ENCODE measurements around the gene CTNND2.

CTNND2 gene

DNA sequence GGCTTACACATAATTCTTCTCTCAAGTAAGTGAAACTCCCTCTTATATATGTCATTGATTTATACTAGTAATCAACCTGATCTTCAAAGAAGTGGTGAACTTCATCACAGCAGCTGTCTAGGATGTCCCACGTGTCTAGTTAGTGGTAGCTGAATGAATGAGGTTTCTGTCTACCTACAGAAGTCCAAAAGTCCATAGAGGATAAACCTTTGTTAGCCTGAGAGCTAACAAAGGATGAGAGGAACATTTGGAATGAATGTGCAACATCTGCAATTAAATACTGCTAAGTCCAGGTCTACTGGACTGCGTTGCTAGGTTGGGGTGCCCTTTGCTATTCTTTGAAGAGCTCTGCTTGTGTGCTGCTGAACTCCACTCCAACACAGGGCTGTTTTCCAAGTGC is 929.4 kb downstream of the CTNND2 start:
- H3K9ac ChIP-seq (ENCODE audit: low read length): no peak overlapping the region
- H3K4me3 ChIP-seq (ENCODE audit: low read length): no peak overlapping the region
- H3K9me3 ChIP-seq (ENCODE audit: control insufficient read depth, low read length): no peaks in the 10 kb centered on the region
- H3K4me1 ChIP-seq (ENCODE audit: control insufficient read depth, insufficient read depth, low read length): no peaks in the 10 kb centered on the region
- peaks cover 2% of the 10 kb centered on the region for H3K27me3 ChIP-seq (replicated peaks; ENCODE audit: control insufficient read depth, insufficient read depth, low read length)
- DNase-seq (ENCODE audit: low read depth): no peak
- no peaks in the 10 kb centered on the region for H3K36me3 ChIP-seq (ENCODE audit: control insufficient read depth, insufficient read depth, low read length, severe bottlenecking)

GRCh38 chr5:10973316-10973715 is 930.9 kb downstream of the CTNND2 start:
- Histone ChIP-seq H3K9ac (ENCODE audit: low read length) (no peak overlapping the region), H3K9me3 (ENCODE audit: control insufficient read depth, low read length) (no peaks in the 10 kb centered on the region), H3K4me3 (ENCODE audit: low read length) (no peak overlapping the region), H3K36me3 (ENCODE audit: control insufficient read depth, insufficient read depth, low read length, severe bottlenecking) (no peaks in the 10 kb centered on the region), H3K4me1 (ENCODE audit: control insufficient read depth, insufficient read depth, low read length) (no peaks in the 10 kb centered on the region), H3K27me3 (replicated peaks; ENCODE audit: control insufficient read depth, insufficient read depth, low read length) (peaks cover 2% of the 10 kb centered on the region)
- no peak for DNase-seq (ENCODE audit: low read depth)

GRCh38 chr5:10969684-10970180 is 934.5 kb downstream of the CTNND2 start:
- H3K4me3 ChIP-seq (ENCODE audit: low read length): no peak overlapping the region

GRCh38 chr5:10964806-10965205 is 939.4 kb downstream of the CTNND2 start:
- H3K9ac ChIP-seq (ENCODE audit: low read length): no peak overlapping the region
- H3K36me3 ChIP-seq (ENCODE audit: control insufficient read depth, insufficient read depth, low read length, severe bottlenecking): no peaks in the 10 kb centered on the region
- H3K4me1 ChIP-seq (ENCODE audit: control insufficient read depth, insufficient read depth, low read length): no peaks in the 10 kb centered on the region
- no peaks in the 10 kb centered on the region for H3K27me3 ChIP-seq (replicated peaks; ENCODE audit: control insufficient read depth, insufficient read depth, low read length)
- no peaks in the 10 kb centered on the region for H3K9me3 ChIP-seq (ENCODE audit: control insufficient read depth, low read length)
- no peak overlapping the region for H3K4me3 ChIP-seq (ENCODE audit: low read length)
- no peak for DNase-seq (ENCODE audit: low read depth)

More at GRCh38 chr5:10969684-10970180, 934.5 kb downstream of the CTNND2 start:
- Histone ChIP-seq H3K36me3 (ENCODE audit: control insufficient read depth, insufficient read depth, low read length, severe bottlenecking) (no peaks in the 10 kb centered on the region), H3K9ac (ENCODE audit: low read length) (no peak overlapping the region), H3K27me3 (replicated peaks; ENCODE audit: control insufficient read depth, insufficient read depth, low read length) (peaks cover 2% of the 10 kb centered on the region), H3K9me3 (ENCODE audit: control insufficient read depth, low read length) (no peaks in the 10 kb centered on the region), H3K4me1 (ENCODE audit: control insufficient read depth, insufficient read depth, low read length) (no peaks in the 10 kb centered on the region)
- no peak for DNase-seq (ENCODE audit: low read depth)

DNA sequence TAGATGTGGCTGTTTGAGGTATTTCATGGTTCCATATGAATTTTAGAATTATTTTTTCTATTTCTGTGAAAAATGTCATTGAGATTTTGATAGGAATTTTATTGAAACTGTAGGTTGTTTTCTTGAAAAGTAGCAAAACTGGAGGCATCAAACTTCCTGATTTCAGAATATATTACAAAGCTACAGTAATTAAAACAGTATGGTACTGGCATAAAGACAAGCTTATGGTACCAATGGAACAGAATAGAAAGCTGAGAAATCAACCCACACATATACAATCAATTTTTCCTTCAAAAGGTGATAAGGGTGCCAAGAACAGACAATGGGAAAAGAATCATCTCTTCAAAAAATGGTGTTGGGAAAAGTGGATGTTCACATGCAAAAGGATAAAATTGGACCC is 945.5 kb downstream of the CTNND2 start:
- Histone ChIP-seq H3K4me1 (ENCODE audit: control insufficient read depth, insufficient read depth, low read length) (no peaks in the 10 kb centered on the region), H3K36me3 (ENCODE audit: control insufficient read depth, insufficient read depth, low read length, severe bottlenecking) (no peaks in the 10 kb centered on the region), H3K4me3 (ENCODE audit: low read length) (no peak overlapping the region), H3K9me3 (ENCODE audit: control insufficient read depth, low read length) (peaks cover 13% of the 10 kb centered on the region), H3K27me3 (replicated peaks; ENCODE audit: control insufficient read depth, insufficient read depth, low read length) (no peaks in the 10 kb centered on the region), H3K9ac (ENCODE audit: low read length) (no peak overlapping the region)
- no peak for DNase-seq (ENCODE audit: low read depth)

DNA sequence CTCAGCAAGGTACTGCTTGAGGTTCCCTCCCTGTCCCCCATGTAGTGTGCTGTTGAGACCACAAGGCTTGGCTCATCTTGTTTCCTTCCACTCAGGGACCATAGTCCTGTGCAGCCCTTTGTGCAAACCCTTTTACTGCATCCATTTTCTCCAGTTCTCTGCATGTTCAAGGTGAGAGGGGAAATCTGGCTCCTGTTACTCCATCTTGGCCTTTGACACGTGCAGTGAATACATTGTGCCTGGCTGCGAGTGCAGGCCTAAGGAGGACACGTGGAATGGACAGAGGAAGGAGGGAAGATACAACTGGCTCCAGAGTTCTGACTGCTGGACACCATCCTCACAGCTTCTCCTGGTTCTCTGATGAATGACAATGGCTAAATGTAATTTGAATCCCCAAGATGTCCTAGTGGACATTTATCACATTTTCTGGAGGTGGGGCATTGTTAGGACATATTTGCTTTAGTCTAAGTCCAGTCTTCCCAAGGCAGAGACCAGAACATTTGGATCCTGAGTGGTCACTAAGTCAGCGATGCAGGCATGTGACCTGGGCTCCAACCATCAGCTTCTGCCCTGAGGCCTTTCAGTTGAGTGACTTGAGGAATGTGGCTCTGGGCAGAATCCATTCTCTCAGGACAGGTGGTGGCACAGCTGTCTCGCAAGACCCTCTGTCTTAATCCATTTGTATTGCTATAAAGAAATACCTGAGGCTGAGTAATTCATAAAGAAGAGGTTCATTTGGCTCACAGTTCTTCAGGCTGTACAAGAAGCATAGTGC is 954.2 kb downstream of the CTNND2 start:
- H3K27me3 ChIP-seq (replicated peaks; ENCODE audit: control insufficient read depth, insufficient read depth, low read length): peaks cover 6% of the 10 kb centered on the region
- H3K36me3 ChIP-seq (ENCODE audit: control insufficient read depth, insufficient read depth, low read length, severe bottlenecking): no peaks in the 10 kb centered on the region
- H3K4me1 ChIP-seq (ENCODE audit: control insufficient read depth, insufficient read depth, low read length): no peaks in the 10 kb centered on the region
- no peak overlapping the region for H3K9ac ChIP-seq (ENCODE audit: low read length)
- DNase-seq (ENCODE audit: low read depth): no peak
- peaks cover 5% of the 10 kb centered on the region for H3K9me3 ChIP-seq (ENCODE audit: control insufficient read depth, low read length)
- H3K4me3 ChIP-seq (ENCODE audit: low read length): no peak overlapping the region

DNA sequence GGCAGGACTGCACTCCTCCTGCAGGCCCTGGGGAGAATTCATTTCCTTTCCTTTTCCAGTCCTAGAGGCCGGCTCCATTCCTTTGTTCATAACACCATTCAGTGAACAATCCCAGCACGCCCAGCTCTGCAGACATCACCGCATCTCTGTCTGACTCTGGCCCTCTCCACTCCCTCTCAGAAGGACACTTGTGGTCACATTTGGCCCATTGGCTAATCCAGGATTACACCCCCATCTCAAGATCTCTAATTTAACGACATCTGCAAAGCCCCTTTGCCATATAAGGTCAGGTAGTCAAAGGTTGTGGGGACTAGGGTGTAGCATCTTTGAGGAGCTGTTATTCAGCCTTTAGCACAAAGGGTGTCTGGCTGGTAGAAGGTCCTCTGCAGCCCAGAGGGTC is 958.2 kb downstream of the CTNND2 start:
- H3K27me3 ChIP-seq (replicated peaks; ENCODE audit: control insufficient read depth, insufficient read depth, low read length): peaks cover 5% of the 10 kb centered on the region
- peaks cover 5% of the 10 kb centered on the region for H3K9me3 ChIP-seq (ENCODE audit: control insufficient read depth, low read length)
- DNase-seq (ENCODE audit: low read depth): no peak
- no peak overlapping the region for H3K4me3 ChIP-seq (ENCODE audit: low read length)
- H3K36me3 ChIP-seq (ENCODE audit: control insufficient read depth, insufficient read depth, low read length, severe bottlenecking): no peaks in the 10 kb centered on the region
- no peak overlapping the region for H3K9ac ChIP-seq (ENCODE audit: low read length)
- no peaks in the 10 kb centered on the region for H3K4me1 ChIP-seq (ENCODE audit: control insufficient read depth, insufficient read depth, low read length)

- H3K9me3 ChIP-seq (ENCODE audit: control insufficient read depth, low read length): no peaks in the 10 kb centered on the region
- H3K4me3 ChIP-seq (ENCODE audit: low read length): no peak overlapping the region
- H3K36me3 ChIP-seq (ENCODE audit: control insufficient read depth, insufficient read depth, low read length, severe bottlenecking): no peaks in the 10 kb centered on the region
- no peaks in the 10 kb centered on the region for H3K27me3 ChIP-seq (replicated peaks; ENCODE audit: control insufficient read depth, insufficient read depth, low read length)
- no peak for DNase-seq (ENCODE audit: low read depth)
- no peak overlapping the region for H3K9ac ChIP-seq (ENCODE audit: low read length)
- H3K4me1 ChIP-seq (ENCODE audit: control insufficient read depth, insufficient read depth, low read length): no peaks in the 10 kb centered on the region
Measured at GRCh38 chr5:10941900-10942299, 962.3 kb downstream of the CTNND2 start.

- Histone ChIP-seq H3K27me3 (replicated peaks; ENCODE audit: control insufficient read depth, insufficient read depth, low read length) (peaks cover 11% of the 10 kb centered on the region), H3K9me3 (ENCODE audit: control insufficient read depth, low read length) (no peaks in the 10 kb centered on the region), H3K4me3 (ENCODE audit: low read length) (no peak overlapping the region), H3K9ac (ENCODE audit: low read length) (no peak overlapping the region), H3K4me1 (ENCODE audit: control insufficient read depth, insufficient read depth, low read length) (no peaks in the 10 kb centered on the region), H3K36me3 (ENCODE audit: control insufficient read depth, insufficient read depth, low read length, severe bottlenecking) (no peaks in the 10 kb centered on the region)
- DNase-seq (ENCODE audit: low read depth): no peak
Measured at GRCh38 chr5:10936081-10936855, 968.0 kb downstream of the CTNND2 start.

- Histone ChIP-seq H3K9ac (ENCODE audit: low read length) (no peak overlapping the region), H3K27me3 (replicated peaks; ENCODE audit: control insufficient read depth, insufficient read depth, low read length) (peaks cover 11% of the 10 kb centered on the region), H3K4me3 (ENCODE audit: low read length) (no peak overlapping the region), H3K4me1 (ENCODE audit: control insufficient read depth, insufficient read depth, low read length) (no peaks in the 10 kb centered on the region), H3K36me3 (ENCODE audit: control insufficient read depth, insufficient read depth, low read length, severe bottlenecking) (no peaks in the 10 kb centered on the region), H3K9me3 (ENCODE audit: control insufficient read depth, low read length) (no peaks in the 10 kb centered on the region)
- no peak for DNase-seq (ENCODE audit: low read depth)
Measured at GRCh38 chr5:10935536-10935935, 968.7 kb downstream of the CTNND2 start.

DNA sequence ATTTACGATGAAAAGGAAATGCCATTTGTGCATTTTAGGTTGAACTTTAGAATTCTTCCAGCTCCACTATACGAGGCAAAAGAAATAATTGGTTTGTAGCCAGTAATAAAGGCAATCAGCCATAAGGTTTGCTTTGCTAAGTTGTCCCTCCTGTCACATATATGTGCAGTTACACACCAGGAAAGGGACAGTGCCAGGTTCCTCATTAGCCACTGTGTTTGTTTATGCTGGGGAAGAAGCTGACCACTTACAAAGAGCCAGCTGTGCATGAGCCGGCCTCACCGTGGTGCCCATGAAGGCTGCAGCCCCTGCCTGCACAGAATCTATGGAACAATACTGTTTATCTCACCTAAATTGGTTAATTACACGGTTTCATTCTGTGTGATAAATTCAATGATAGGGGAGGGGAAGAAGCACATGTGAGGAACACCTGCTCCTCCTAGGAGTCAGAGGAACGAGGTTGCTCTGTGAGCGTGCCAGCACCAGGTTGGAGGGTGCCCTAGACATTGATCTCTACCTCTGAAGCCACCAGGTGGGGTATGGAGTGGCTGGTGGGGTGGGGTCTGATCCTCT is 969.4 kb downstream of the CTNND2 start:
- no peak overlapping the region for H3K4me3 ChIP-seq (ENCODE audit: low read length)
- H3K36me3 ChIP-seq (ENCODE audit: control insufficient read depth, insufficient read depth, low read length, severe bottlenecking): no peaks in the 10 kb centered on the region
- no peak overlapping the region for H3K9ac ChIP-seq (ENCODE audit: low read length)
- no peaks in the 10 kb centered on the region for H3K4me1 ChIP-seq (ENCODE audit: control insufficient read depth, insufficient read depth, low read length)
- H3K9me3 ChIP-seq (ENCODE audit: control insufficient read depth, low read length): peaks cover 6% of the 10 kb centered on the region
- H3K27me3 ChIP-seq (replicated peaks; ENCODE audit: control insufficient read depth, insufficient read depth, low read length): peaks cover 11% of the 10 kb centered on the region
- DNase-seq (ENCODE audit: low read depth): no peak
